ENCODE data around the gene GAS6. TPM values are rescaled to one million over a fixed set of nuclear protein-coding genes. Genes with fewer than 3 reads are reported as not detected.
"Not testable (repeated sequence)": the region's sequence is repeated elsewhere in the genome, so short reads cannot be mapped to it uniquely, and the experiment has no call there.

The GAS6 gene
- total and polyA plus RNA-seq, 2 donors (not counting 3 experiments of a cell fraction or from before 2014, with no cell fraction given), result 69.2 to 109 TPM

DNA sequence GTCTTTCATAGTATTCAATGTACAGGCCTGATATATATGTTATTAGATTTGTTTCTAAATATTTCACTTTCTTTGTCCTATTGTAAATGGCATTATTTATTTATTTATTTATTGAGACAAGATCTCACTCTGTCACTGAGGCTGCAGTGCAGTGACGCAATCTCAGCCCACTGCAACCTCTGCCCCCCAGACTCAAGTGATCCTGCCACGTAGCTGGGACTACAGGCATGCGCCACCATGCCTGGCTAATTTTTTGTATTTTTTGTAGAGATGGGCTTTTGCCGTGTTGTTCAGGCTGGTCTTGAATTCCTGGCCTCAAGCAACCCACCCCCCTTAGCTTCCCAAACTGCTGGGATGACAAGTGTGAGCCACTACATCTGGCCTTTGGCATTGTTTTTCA lies 5.4 kb upstream of the GAS6 start:
- no peaks in the 10 kb centered on the region for H4K20me1 ChIP-seq (replicated peaks; ENCODE audit: control insufficient read depth, extremely low read depth, insufficient read depth, low read length)
- intact Hi-C loops (cut with micrococcal nuclease), result no loop called here

DNA sequence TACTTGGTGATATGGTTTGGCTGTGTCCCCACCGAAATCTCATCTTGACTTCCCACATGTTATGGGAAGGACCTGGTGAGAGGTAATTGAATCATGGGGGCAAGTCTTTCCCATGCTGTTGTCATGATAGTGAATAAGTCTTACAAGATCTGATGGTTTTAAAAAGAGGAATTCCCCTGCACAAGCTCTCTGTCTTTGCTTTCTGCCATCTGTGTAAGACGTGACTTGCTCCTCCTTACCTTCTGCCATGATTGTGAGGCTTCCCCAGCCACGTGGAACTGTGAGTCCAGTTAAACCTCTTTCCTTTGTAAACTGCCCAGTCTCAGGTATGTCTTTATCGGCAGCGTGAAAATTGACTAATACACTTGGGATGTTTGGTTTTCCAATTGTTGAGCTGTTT lies 4.0 kb upstream of the GAS6 start:
- CTCF ChIA-PET; FAIRE-seq; DNase-seq (ENCODE audit: low read depth, low spot score); H3K79me2 ChIP-seq (ENCODE audit: control insufficient read depth, insufficient read depth, low read length); BruUV-seq (replicated peaks); intact Hi-C loops (cut with micrococcal nuclease); H3K9me3 ChIP-seq (replicated peaks; ENCODE audit: control insufficient read depth, insufficient read depth, low read length); POLR2A ChIA-PET; H3K4me2 ChIP-seq (ENCODE audit: insufficient read depth, low read length); H3K4me1 ChIP-seq (ENCODE audit: control insufficient read depth, extremely low read depth, insufficient read depth, low read length); H3K36me3 ChIP-seq (ENCODE audit: control insufficient read depth in 2 of 2, extremely low read depth in 1 of 2, insufficient read depth in 2 of 2, low read length in 2 of 2); H3K4me3 ChIP-seq (replicated peaks in 1 of 3; ENCODE audit: insufficient read depth in 1 of 3, low read depth in 1 of 3, low read length in 3 of 3); dilution Hi-C loops (cut with MboI; ENCODE audit: extremely low pct_ligation_motif_present, low sequenced_read_pairs); H3K9ac ChIP-seq (replicated peaks; ENCODE audit: extremely low read depth, insufficient read depth, low read length); H2AFZ ChIP-seq (ENCODE audit: low read depth, low read length); H3K9me1 ChIP-seq (replicated peaks; ENCODE audit: control insufficient read depth, extremely low read depth, insufficient read depth, low read length); H4K20me1 ChIP-seq (replicated peaks; ENCODE audit: control insufficient read depth, extremely low read depth, insufficient read depth, low read length); H3K27ac ChIP-seq (ENCODE audit: insufficient read depth, low read depth, low read length): not testable (repeated sequence)
- peaks cover 21 to 53% of the 10 kb centered on the region in 2 experiments for H3K27me3 ChIP-seq (ENCODE audit: control insufficient read depth in 2 of 2, insufficient read depth in 2 of 2, low read length in 2 of 2)

More for the DNA sequence above, 5.4 kb upstream of the GAS6 start:
- no peak for DNase-seq (ENCODE audit: low read depth, low spot score)
- Histone ChIP-seq H3K4me1 (ENCODE audit: control insufficient read depth, extremely low read depth, insufficient read depth, low read length) (peaks cover 4% of the 10 kb centered on the region), H3K36me3 (ENCODE audit: control insufficient read depth in 2 of 2, extremely low read depth in 1 of 2, insufficient read depth in 2 of 2, low read length in 2 of 2) (no peaks in the 10 kb centered on the region), H3K4me3 (replicated peaks in 1 of 3; ENCODE audit: insufficient read depth in 1 of 3, low read depth in 1 of 3, low read length in 3 of 3) (no peak overlapping the region), H3K27ac (ENCODE audit: insufficient read depth, low read depth, low read length) (no peak overlapping the region), H3K9me3 (replicated peaks; ENCODE audit: control insufficient read depth, insufficient read depth, low read length) (no peaks in the 10 kb centered on the region), H3K79me2 (ENCODE audit: control insufficient read depth, insufficient read depth, low read length) (no peaks in the 10 kb centered on the region), H3K9me1 (replicated peaks; ENCODE audit: control insufficient read depth, extremely low read depth, insufficient read depth, low read length) (no peaks in the 10 kb centered on the region), H3K27me3 (ENCODE audit: control insufficient read depth in 2 of 2, insufficient read depth in 2 of 2, low read length in 2 of 2) (peaks cover 21 to 57% of the 10 kb centered on the region in 2 experiments), H3K9ac (replicated peaks; ENCODE audit: extremely low read depth, insufficient read depth, low read length) (no peak overlapping the region), H2AFZ (ENCODE audit: low read depth, low read length) (no peak overlapping the region), H3K4me2 (ENCODE audit: insufficient read depth, low read length) (no peak overlapping the region)
- BruUV-seq (replicated peaks), result no TSS peak
- dilution Hi-C loops (cut with MboI; ENCODE audit: extremely low pct_ligation_motif_present, low sequenced_read_pairs), result no loop called here
- TF ChIP-seq GATA2 (IDR thresholded peaks at IDR 0.05; ENCODE audit: insufficient read depth, insufficient read length, low read depth, low read length) (no peak), FOS (IDR thresholded peaks at IDR 0.05; ENCODE audit: borderline replicate concordance, insufficient read depth, low read length) (no peak), MYC (IDR thresholded peaks at IDR 0.05; ENCODE audit: low read depth, low read length) (no peak), POLR2AphosphoS5 (IDR thresholded peaks at IDR 0.05; ENCODE audit: insufficient read depth, low read depth, low read length) (no peak), JUN (IDR thresholded peaks at IDR 0.05; ENCODE audit: borderline replicate concordance, insufficient read depth, insufficient read length, low read depth) (no peak), POLR2A (IDR thresholded peaks at IDR 0.05; ENCODE audit: low read depth, low read length) (no peak), EZH2 (IDR thresholded peaks at IDR 0.05; ENCODE audit: borderline replicate concordance, low read depth, low read length, severe bottlenecking) (no peak)
- TF ChIP-seq, protein P1, sequence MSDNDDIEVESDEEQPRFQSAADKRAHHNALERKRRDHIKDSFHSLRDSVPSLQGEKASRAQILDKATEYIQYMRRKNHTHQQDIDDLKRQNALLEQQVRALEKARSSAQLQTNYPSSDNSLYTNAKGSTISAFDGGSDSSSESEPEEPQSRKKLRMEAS (IDR thresholded peaks at IDR 0.05; ENCODE audit: insufficient read depth, insufficient read length), result no peak
- TF ChIP-seq, protein P2, sequence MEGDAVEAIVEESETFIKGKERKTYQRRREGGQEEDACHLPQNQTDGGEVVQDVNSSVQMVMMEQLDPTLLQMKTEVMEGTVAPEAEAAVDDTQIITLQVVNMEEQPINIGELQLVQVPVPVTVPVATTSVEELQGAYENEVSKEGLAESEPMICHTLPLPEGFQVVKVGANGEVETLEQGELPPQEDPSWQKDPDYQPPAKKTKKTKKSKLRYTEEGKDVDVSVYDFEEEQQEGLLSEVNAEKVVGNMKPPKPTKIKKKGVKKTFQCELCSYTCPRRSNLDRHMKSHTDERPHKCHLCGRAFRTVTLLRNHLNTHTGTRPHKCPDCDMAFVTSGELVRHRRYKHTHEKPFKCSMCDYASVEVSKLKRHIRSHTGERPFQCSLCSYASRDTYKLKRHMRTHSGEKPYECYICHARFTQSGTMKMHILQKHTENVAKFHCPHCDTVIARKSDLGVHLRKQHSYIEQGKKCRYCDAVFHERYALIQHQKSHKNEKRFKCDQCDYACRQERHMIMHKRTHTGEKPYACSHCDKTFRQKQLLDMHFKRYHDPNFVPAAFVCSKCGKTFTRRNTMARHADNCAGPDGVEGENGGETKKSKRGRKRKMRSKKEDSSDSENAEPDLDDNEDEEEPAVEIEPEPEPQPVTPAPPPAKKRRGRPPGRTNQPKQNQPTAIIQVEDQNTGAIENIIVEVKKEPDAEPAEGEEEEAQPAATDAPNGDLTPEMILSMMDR (IDR thresholded peaks at IDR 0.05; ENCODE audit: extremely low read depth in 1 of 2, insufficient read depth in 1 of 2, low read depth in 1 of 2, low read length in 2 of 2), result no peak
- no peak for FAIRE-seq
- POLR2A ChIA-PET, result no interaction called here
- CTCF ChIA-PET, result interaction anchor here (0.9 kb wide), 1 partner anchor 35 kb away, joined by 3 read pairs; no protein-coding TSS in a partner anchor

Data from endothelial cell of umbilical vein (primary cell).